Fibroblast of peridontal ligament (primary cell): ENCODE data around the gene ATG9A.

ENCODE experiments used
- DNase-seq: peaks from one replicate; pipeline ENCODE4 v3.0.0-alpha.2; 2010; ENCODE audit errors: extremely low read depth

ATG9A gene

GRCh38 chr2:219176818-219177551 lies 52.5 kb downstream of the ATG9A start, which contains the start of gene CNPPD1:
CNPPD1 (minus strand) TSS chr2:219176925; CDS start chr2:219176828, 97 bp downstream.
- peak; percentile 59 for DNase-seq

GRCh38 chr2:219175928-219176817 lies 53.3 kb downstream of the ATG9A start:
- DNase-seq = peak; percentile 23

DNA sequence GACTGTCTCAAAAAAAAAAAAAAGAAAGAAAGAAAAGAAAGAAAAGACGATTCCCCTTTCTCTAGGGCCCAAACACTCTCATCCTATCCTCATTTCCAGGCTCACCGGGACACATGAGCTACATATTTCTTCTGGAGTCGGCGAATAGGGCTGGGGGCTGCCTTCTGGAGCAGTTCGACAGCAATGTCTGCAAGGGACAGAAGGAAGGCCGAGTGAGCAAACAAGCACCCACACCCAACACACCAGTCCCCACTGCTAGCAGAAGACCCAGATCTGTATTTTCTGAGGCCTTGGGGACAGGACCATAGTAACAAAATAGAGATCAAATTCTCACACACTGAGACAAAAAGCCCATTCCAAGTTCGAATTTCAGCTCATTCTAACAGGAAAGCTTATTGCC lies 54.0 kb downstream of the ATG9A start:
- DNase-seq = no peak

DNA sequence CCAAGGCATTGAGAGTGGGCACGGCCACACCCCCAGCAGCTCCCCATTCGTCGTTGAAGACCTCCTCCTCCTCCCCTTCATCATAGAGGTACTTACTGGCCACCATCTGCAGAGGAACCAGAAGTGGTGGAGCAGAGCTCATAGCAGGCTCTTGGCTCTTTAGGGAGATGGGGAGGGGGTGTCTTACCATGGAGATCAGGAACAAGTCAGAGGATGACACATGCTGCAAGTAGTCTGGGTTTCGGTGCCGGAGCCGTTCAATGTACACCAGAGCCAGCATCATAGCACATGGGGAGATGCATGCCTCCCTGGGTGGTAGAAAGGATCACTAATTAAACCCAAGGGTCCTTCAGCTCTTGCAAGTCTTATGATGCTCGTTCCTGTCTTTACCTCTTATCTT lies 54.6 kb downstream of the ATG9A start:
- no peak for DNase-seq

DNA sequence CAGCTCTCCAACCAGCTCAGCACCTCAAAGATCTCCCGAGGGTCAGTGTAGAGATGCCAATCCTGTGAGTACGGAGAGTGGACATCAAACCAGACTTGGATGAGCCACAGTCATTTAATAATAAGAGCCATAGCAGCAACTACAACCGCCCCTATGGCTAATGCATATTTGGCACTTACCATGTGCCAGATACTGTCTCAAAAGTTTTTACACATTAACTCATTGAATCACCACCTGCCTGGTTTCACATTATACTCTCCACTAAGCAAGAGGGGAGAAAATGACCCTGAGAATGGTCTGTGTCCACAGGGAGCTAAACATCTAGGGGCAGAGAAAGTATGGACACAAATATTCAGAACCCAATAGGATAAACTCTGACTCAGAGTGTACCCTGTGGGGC lies 55.3 kb downstream of the ATG9A start:
- DNase-seq = no peak

DNA sequence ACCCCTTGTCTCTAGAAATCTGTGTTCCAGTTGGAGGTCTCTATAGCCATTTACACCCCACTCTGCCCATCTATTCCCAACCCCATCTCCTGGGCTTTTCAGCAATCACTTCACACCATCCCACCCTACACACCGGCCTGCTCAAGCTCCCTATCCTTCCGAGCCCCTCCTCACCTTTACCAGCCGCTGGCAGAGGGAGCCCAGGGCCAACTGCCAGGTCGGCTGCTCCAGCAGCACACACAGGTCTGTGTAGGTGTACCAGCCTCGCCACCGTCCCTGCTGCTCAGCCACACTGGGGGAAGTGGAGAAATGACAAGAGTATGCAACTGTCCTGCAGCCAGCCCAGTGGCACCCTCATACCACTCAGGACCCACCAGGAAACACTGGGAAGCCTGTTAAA lies 56.3 kb downstream of the ATG9A start:
- DNase-seq = no peak

GRCh38 chr2:219172231-219173154 lies 56.9 kb downstream of the ATG9A start:
- DNase-seq = no peak

DNA sequence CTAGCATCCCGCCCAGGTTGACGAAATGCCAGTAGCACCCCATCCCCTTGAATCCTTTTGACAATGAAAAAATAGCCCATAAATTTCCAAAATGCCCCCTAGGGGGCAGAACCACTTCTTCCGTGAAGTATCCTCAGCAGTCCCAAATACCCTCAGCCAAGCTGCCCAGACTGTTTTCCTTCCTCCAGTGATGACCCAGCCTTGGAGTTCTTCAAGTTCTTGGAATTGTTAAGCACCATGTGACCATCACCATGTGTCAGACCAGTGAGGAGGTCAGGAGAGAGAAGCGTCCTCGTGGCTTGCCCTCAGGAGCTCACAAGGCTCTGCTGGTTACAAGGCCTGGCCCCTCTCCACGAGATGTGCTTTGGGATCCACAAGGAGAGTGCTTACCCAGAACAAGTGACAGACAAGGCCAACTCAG lies 58.2 kb downstream of the ATG9A start:
- DNase-seq = peak; percentile 93

GRCh38 chr2:219169930-219170654 lies 59.3 kb downstream of the ATG9A start, which contains the start of gene SLC23A3:
SLC23A3 (minus strand) TSS chr2:219170029; CDS start chr2:219169984, 45 bp downstream.
- no peak for DNase-seq
